ENCODE measurements around the gene OR51Q1. TPM values are rescaled to one million over a fixed set of nuclear protein-coding genes. Genes with fewer than 3 reads are reported as not detected.

Gene OR51Q1
- total RNA-seq, 1 experiment from 2014 or later: not detected

- TF ChIP-seq AFF4 (CRISPR knock-in tag; IDR thresholded peaks at IDR 0.05; ENCODE audit: borderline replicate concordance): no peak
- TF ChIP-seq PRRX2 (CRISPR knock-in tag; IDR thresholded peaks at IDR 0.05): no peak
Observed at GRCh38 chr11:5449432-5449831, 27.5 kb downstream of the OR51Q1 start (continued).

GRCh38 chr11:5460983-5461621 is 39.2 kb downstream of the OR51Q1 start:
- Mint-ChIP-seq H3K36me3 (no peaks in the 10 kb centered on the region), H3K4me3 (no peak overlapping the region), H3K27ac (no peak overlapping the region), H3K9me3 (no peaks in the 10 kb centered on the region), H3K27me3 (ENCODE audit: low read depth) (no peaks in the 10 kb centered on the region), H3K4me1 (no peaks in the 10 kb centered on the region)
- POLR2A ChIA-PET: no interaction called here
- DNase-seq (ENCODE audit: low spot score) (no peak), ATAC-seq (no peak)
- CTCF ChIA-PET: interaction anchor here (1.5 kb wide), 1 partner anchor 8 kb away, joined by 3 read pairs; no protein-coding TSS in a partner anchor
- no peak for TF ChIP-seq ATF6 (CRISPR knock-in tag; IDR thresholded peaks at IDR 0.05)
- TF ChIP-seq FOXJ3 (CRISPR knock-in tag; IDR thresholded peaks at IDR 0.05; ENCODE audit: borderline replicate concordance): no peak
- TF ChIP-seq ATF1 (CRISPR knock-in tag; IDR thresholded peaks at IDR 0.05): no peak
- no peak for TF ChIP-seq GABPB1 (CRISPR knock-in tag; IDR thresholded peaks at IDR 0.05)
- no peak for TF ChIP-seq MAX (CRISPR knock-in tag; IDR thresholded peaks at IDR 0.05)
- no peak for TF ChIP-seq MLX (CRISPR knock-in tag; IDR thresholded peaks at IDR 0.05)
- TF ChIP-seq AFF4 (CRISPR knock-in tag; IDR thresholded peaks at IDR 0.05; ENCODE audit: borderline replicate concordance): no peak
- no peak for TF ChIP-seq IRF1 (CRISPR knock-in tag; IDR thresholded peaks at IDR 0.05)
- no peak for TF ChIP-seq ZNF396 (CRISPR knock-in tag; IDR thresholded peaks at IDR 0.05; ENCODE audit: borderline replicate concordance)
- no peak for TF ChIP-seq SMAD4 (CRISPR knock-in tag; IDR thresholded peaks at IDR 0.05)
- TF ChIP-seq KAT7 (CRISPR knock-in tag; IDR thresholded peaks at IDR 0.05; ENCODE audit: borderline replicate concordance): no peak
- TF ChIP-seq ETV6 (CRISPR knock-in tag; IDR thresholded peaks at IDR 0.05): no peak
- TF ChIP-seq FOXP4 (CRISPR knock-in tag; IDR thresholded peaks at IDR 0.05): no peak
- TF ChIP-seq MYBL2 (CRISPR knock-in tag; IDR thresholded peaks at IDR 0.05): no peak
- no peak for TF ChIP-seq ZNF512 (CRISPR knock-in tag; IDR thresholded peaks at IDR 0.05; ENCODE audit: borderline replicate concordance)
